Gastrocnemius medialis (tissue), 4 donors: ENCODE measurements around the gene BAIAP2L1. TPM values are rescaled to one million over a fixed set of nuclear protein-coding genes. Genes with fewer than 3 reads are reported as not detected.

ENCODE experiments used
- ATAC-seq, 2 donors: fragments of 150-250 bp; one replicate each; pipeline ENCODE4 v1.9.1; 2016
- DNase-seq, 2 donors: peaks; one replicate each; pipeline ENCODE4 v3.0.0-alpha.2; 2019
- H3K27ac ChIP-seq, 4 donors: fragments of 200-600 bp; sonication (generic); 1 replicate in 1 of 4; 2 replicates in 3 of 4; pipeline ENCODE4 v1.5.1; 2016 to 2018; ENCODE audit warnings: mild to moderate bottlenecking in 2 of 4, moderate library complexity in 1 of 4
- H3K27me3 ChIP-seq, 3 donors: fragments of 200-600 bp; sonication (generic) in 2 of 3; 1 replicate in 1 of 3; 2 replicates in 2 of 3; pipeline versions ENCODE4 v1.5.1 to v1.6.0; 2016 to 2019; ENCODE audit warnings: mild to moderate bottlenecking in 1 of 3, moderate library complexity in 1 of 3
- H3K36me3 ChIP-seq, 2 donors: fragments of 200-600 bp; sonication (generic) in 1 of 2; one replicate each; pipeline ENCODE4 v1.5.1; 2017 to 2018
- H3K4me1 ChIP-seq, 2 donors: fragments of 200-600 bp; sonication (generic) in 1 of 2; one replicate each; pipeline ENCODE4 v1.5.1; 2016 to 2017; ENCODE audit warnings: mild to moderate bottlenecking in 2 of 2
- H3K4me3 ChIP-seq, 4 donors: fragments of 200-600 bp; sonication (generic) in 3 of 4; 1 replicate in 1 of 4; 2 replicates in 3 of 4; pipeline ENCODE4 v1.5.1; 2016 to 2019; ENCODE audit warnings: mild to moderate bottlenecking in 2 of 4
- H3K9me3 ChIP-seq, 3 donors: fragments of 200-600 bp; sonication (generic) in 2 of 3; 1 replicate in 1 of 3; 2 replicates in 2 of 3; pipeline ENCODE4 v1.5.1; 2016 to 2019
- CTCF ChIP-seq, 5 experiments: fragments of 450-650 bp in 3 of 5; fragments of 200-600 bp in 2 of 5; sonication (generic) in 2 of 5; IDR thresholded peaks in 4 of 5; conservative IDR thresholded peaks in 1 of 5; 1 replicate in 4 of 5; 2 replicates in 1 of 5; pipeline ENCODE4 v1.5.1; 2016 to 2019; ENCODE audit warnings: antibody characterized with exemption in 5 of 5, mild to moderate bottlenecking in 3 of 5, moderate library complexity in 3 of 5
- POLR2A ChIP-seq, 2 donors: fragments of 450-650 bp; IDR thresholded peaks; one replicate each; pipeline ENCODE4 v1.6.1; 2017; ENCODE audit warnings: antibody characterized with exemption in 2 of 2, mild to moderate bottlenecking in 2 of 2, moderate library complexity in 2 of 2
- in situ Hi-C, 4 donors: fragments of 200-750 bp; cut with MboI; loops; one replicate each; pipeline versions ENCODE4 v1.15.0 to v1.8.0; 2017; ENCODE audit warnings: low sequenced_read_pairs in 4 of 4
- intact Hi-C: fragments of 100-400 bp; cut with DNase I; formaldehyde crosslinking; loops from one replicate; pipeline ENCODE4 v1.15.1; 2023; ENCODE audit warnings: low total_unique reads
- total RNA-seq, 4 donors: library from RNA; depleted of rRNA; stranded (reverse); fragments of >200 nt; gene quantifications; one replicate each; pipeline versions ENCODE4 v1.1.0 to v1.2.3, GENCODE V29; 2016

Gene BAIAP2L1
- total RNA-seq, 4 donors from 2014 or later = 0.59 to 3.8 (median 1.2) TPM

GRCh38 chr7:98315318-98315993 lies 85.4 kb downstream of the BAIAP2L1 start:
- H3K36me3 ChIP-seq = no peaks in the 10 kb centered on the region
- TF ChIP-seq POLR2A (IDR thresholded peaks at IDR 0.05) = no peak
- TF ChIP-seq CTCF (IDR thresholded peaks at IDR 0.05 in 4 of 5, conservative IDR thresholded peaks at IDR 0.05 in 1 of 5) = no peak
- intact Hi-C loops = no loop called here
- in situ Hi-C loops = no loop called here
- H3K27ac ChIP-seq = no peak overlapping the region
- H3K4me1 ChIP-seq = no peaks in the 10 kb centered on the region
- H3K9me3 ChIP-seq = no peaks in the 10 kb centered on the region
- H3K27me3 ChIP-seq = no peaks in the 10 kb centered on the region
- no peak for ATAC-seq
- DNase-seq = no peak
- H3K4me3 ChIP-seq = no peak overlapping the region

GRCh38 chr7:98314469-98314868 lies 86.4 kb downstream of the BAIAP2L1 start:
- ATAC-seq = no peak
- TF ChIP-seq CTCF (IDR thresholded peaks at IDR 0.05 in 4 of 5, conservative IDR thresholded peaks at IDR 0.05 in 1 of 5) (no peak), POLR2A (IDR thresholded peaks at IDR 0.05) (no peak)
- no peaks in the 10 kb centered on the region for H3K4me1 ChIP-seq
- no peak overlapping the region for H3K27ac ChIP-seq
- H3K27me3 ChIP-seq = no peaks in the 10 kb centered on the region
- no peak for DNase-seq
- no peak overlapping the region for H3K4me3 ChIP-seq
- intact Hi-C loops (no loop called here), in situ Hi-C loops (no loop called here)
- no peaks in the 10 kb centered on the region for H3K36me3 ChIP-seq
- no peaks in the 10 kb centered on the region for H3K9me3 ChIP-seq

GRCh38 chr7:98312201-98312600 lies 88.7 kb downstream of the BAIAP2L1 start:
- in situ Hi-C loops = no loop called here
- DNase-seq (no peak), ATAC-seq (no peak)
- no peaks in the 10 kb centered on the region for H3K4me1 ChIP-seq
- no peaks in the 10 kb centered on the region for H3K9me3 ChIP-seq
- H3K27ac ChIP-seq = no peak overlapping the region
- no peak for TF ChIP-seq POLR2A (IDR thresholded peaks at IDR 0.05)
- no peak for TF ChIP-seq CTCF (IDR thresholded peaks at IDR 0.05 in 4 of 5, conservative IDR thresholded peaks at IDR 0.05 in 1 of 5)
- no peak overlapping the region for H3K4me3 ChIP-seq
- H3K27me3 ChIP-seq = no peaks in the 10 kb centered on the region
- intact Hi-C loops = no loop called here
- H3K36me3 ChIP-seq = peaks cover 0 to 17% of the 10 kb centered on the region in 2 donors

GRCh38 chr7:98309566-98309965 lies 91.3 kb downstream of the BAIAP2L1 start:
- in situ Hi-C loops = no loop called here
- peaks cover 0 to 27% of the 10 kb centered on the region in 2 donors for H3K36me3 ChIP-seq

More at GRCh38 chr7:98309566-98309965, 91.3 kb downstream of the BAIAP2L1 start:
- Histone ChIP-seq H3K9me3 (no peaks in the 10 kb centered on the region), H3K27ac (no peak overlapping the region), H3K4me1 (no peaks in the 10 kb centered on the region), H3K4me3 (no peak overlapping the region), H3K27me3 (no peaks in the 10 kb centered on the region)
- no peak for TF ChIP-seq POLR2A (IDR thresholded peaks at IDR 0.05)
- no peak for TF ChIP-seq CTCF (IDR thresholded peaks at IDR 0.05 in 4 of 5, conservative IDR thresholded peaks at IDR 0.05 in 1 of 5)
- intact Hi-C loops = no loop called here
- DNase-seq = no peak
- ATAC-seq = no peak
